ENCODE measurements around the gene NOP14. TPM values are rescaled to one million over a fixed set of nuclear protein-coding genes. Genes with fewer than 3 reads are reported as not detected.

The NOP14 gene
- polyA plus RNA-seq, 2 of the 4 experiments (the other 2 are of a cell fraction): 18.9 to 30.2 TPM

GRCh38 chr4:2981256-2981819 lies 18.1 kb upstream of the NOP14 start:
- POLR2A ChIA-PET: no interaction called here
- WGBS (ENCODE audit: missing lambda C conversion rate): 28% methylated on average over 4 of the region's 4 CpGs
- no peak overlapping the region for H3K4me2 ChIP-seq
- TF ChIP-seq BHLHE40 (IDR thresholded peaks at IDR 0.05; ENCODE audit: low read depth, low read length): no peak
- no peak for TF ChIP-seq CBX2 (IDR thresholded peaks at IDR 0.05; ENCODE audit: borderline replicate concordance, low read depth)
- no peak for TF ChIP-seq REST (IDR thresholded peaks at IDR 0.05)
- TF ChIP-seq SREBF2 (IDR thresholded peaks at IDR 0.05): no peak
- TF ChIP-seq KDM5A (IDR thresholded peaks at IDR 0.05): no peak
- no peak for TF ChIP-seq RCOR1 (IDR thresholded peaks at IDR 0.05; ENCODE audit: low read depth, low read length)
- no peak for TF ChIP-seq ZSCAN20 (CRISPR knock-in tag; IDR thresholded peaks at IDR 0.05)
- no peak for TF ChIP-seq USF2 (IDR thresholded peaks at IDR 0.05)
- no peak for TF ChIP-seq ELK1 (IDR thresholded peaks at IDR 0.05; ENCODE audit: low read depth, low read length)
- no peak for TF ChIP-seq CHD4 (IDR thresholded peaks at IDR 0.05; ENCODE audit: borderline replicate concordance)
- TF ChIP-seq RFX5 (IDR thresholded peaks at IDR 0.05): no peak
- TF ChIP-seq CTCF (IDR thresholded peaks at IDR 0.05): no peak
- TF ChIP-seq PHF8 (IDR thresholded peaks at IDR 0.05; ENCODE audit: borderline replicate concordance, low read depth): no peak
- no peak overlapping the region for H3K4me3 ChIP-seq
- DNase-seq (ENCODE audit: low read depth in 1 of 2, low spot score in 1 of 2): no peak
- CTCF ChIA-PET: no interaction called here
- no peak for ATAC-seq
- H3K9me3 ChIP-seq: no peaks in the 10 kb centered on the region; the same call in 2 of the 3 replicates
- FAIRE-seq: no peak
- H3K4me1 ChIP-seq: peaks cover 8% of the 10 kb centered on the region; the same call in 2 of the 3 replicates
- no peak overlapping the region for H3K27ac ChIP-seq

- no peaks in the 10 kb centered on the region; the same call in 2 of the 3 replicates for H3K9me3 ChIP-seq
- POLR2A ChIA-PET: interaction anchor here (2.0 kb wide), 1 partner anchor 14 kb away, joined by 7 read pairs; the partner anchor contains the start of genes GRK4 and NOP14
- CTCF ChIA-PET: interaction anchor here (1.0 to 2.8 kb wide), 18 partner anchors 10 to 72 kb away, joined by 3 to 11 read pairs (median 3); partner anchors contain the start of genes GRK4 and NOP14
- no peak overlapping the region for H3K27ac ChIP-seq
- H3K4me1 ChIP-seq: peaks cover 8% of the 10 kb centered on the region; the same call in 2 of the 3 replicates
- peak; percentile 30; the same call in 1 of the 2 replicates for TF ChIP-seq MAX (IDR thresholded peaks at IDR 0.05)
- no peak for TF ChIP-seq SMC3 (IDR thresholded peaks at IDR 0.05)
- WGBS (ENCODE audit: missing lambda C conversion rate): 74% methylated on average over 14 of the region's 14 CpGs
- no peak overlapping the region for H3K4me2 ChIP-seq
- no peak for FAIRE-seq
- no peak overlapping the region for H3K4me3 ChIP-seq
- no peak for DNase-seq (ENCODE audit: low read depth in 1 of 2, low spot score in 1 of 2)
- peak; percentile 45 to 61; a peak in 2 of 6 replicates for ATAC-seq
Observed at GRCh38 chr4:2977211-2978088, 14.2 kb upstream of the NOP14 start.

Measured in A549 (cell line).